H9 (cell line): ENCODE measurements around the gene ZNF654. TPM values are rescaled to one million over a fixed set of nuclear protein-coding genes. Genes with fewer than 3 reads are reported as not detected.

Experiments
- DNase-seq: peaks from one replicate; pipeline ENCODE4 v3.0.0-alpha.2; 2017
- H2AFZ ChIP-seq: one replicate; pipeline ENCODE4 v1.6.1; 2013; ENCODE audit warnings: mild to moderate bottlenecking, low read length, control low read depth, moderate library complexity
- H2AK5ac ChIP-seq: 2 replicates; pipeline ENCODE4 v1.6.1; 2013; ENCODE audit warnings: low read length, control low read depth, mixed read lengths; ENCODE audit not compliant: insufficient read length
- H2BK120ac ChIP-seq: one replicate; pipeline ENCODE4 v1.6.1; 2013; ENCODE audit warnings: low read depth, mild to moderate bottlenecking, low read length, control low read depth, inconsistent platforms; ENCODE audit not compliant: poor library complexity, severe bottlenecking
- H2BK12ac ChIP-seq: 2 replicates; pipeline ENCODE4 v1.6.1; 2013; ENCODE audit warnings: low read length, control low read depth, mixed read lengths, low read depth; ENCODE audit not compliant: insufficient read length
- H2BK15ac ChIP-seq: 2 replicates; pipeline ENCODE4 v1.6.1; 2013; ENCODE audit warnings: low read depth, low read length, control low read depth
- H2BK20ac ChIP-seq: one replicate; pipeline ENCODE4 v1.6.1; 2013; ENCODE audit warnings: low read depth, mild to moderate bottlenecking, low read length, control low read depth, inconsistent platforms; ENCODE audit not compliant: poor library complexity, severe bottlenecking
- H2BK5ac ChIP-seq: 2 replicates; pipeline ENCODE4 v1.6.1; 2013; ENCODE audit warnings: low read length, control low read depth, mixed read lengths; ENCODE audit not compliant: insufficient read length
- H3K14ac ChIP-seq: 2 replicates; pipeline ENCODE4 v1.6.1; 2013; ENCODE audit warnings: low read length, control low read depth; ENCODE audit not compliant: insufficient read depth
- H3K18ac ChIP-seq: 2 replicates; pipeline ENCODE4 v1.6.1; 2013; ENCODE audit warnings: low read depth, mild to moderate bottlenecking, mixed read lengths, low read length, control low read depth; ENCODE audit not compliant: insufficient read length
- H3K23ac ChIP-seq: 2 replicates; pipeline ENCODE4 v1.6.1; 2013; ENCODE audit warnings: low read length, control low read depth, mixed read lengths, low read depth; ENCODE audit not compliant: insufficient read length
- H3K23me2 ChIP-seq: 2 replicates; pipeline ENCODE4 v1.6.1; 2013; ENCODE audit warnings: low read depth, mild to moderate bottlenecking, mixed read lengths, low read length, control low read depth; ENCODE audit not compliant: insufficient read length, poor library complexity, severe bottlenecking
- H3K27ac ChIP-seq: 2 replicates; pipeline ENCODE4 v1.5.1; 2013; ENCODE audit warnings: low read length, control low read depth, mixed read lengths, low read depth; ENCODE audit not compliant: insufficient read length
- H3K27me3 ChIP-seq: 2 replicates; pipeline ENCODE4 v1.6.1; 2013; ENCODE audit warnings: low read length, control low read depth, inconsistent platforms; ENCODE audit not compliant: insufficient read depth
- H3K4ac ChIP-seq: 2 replicates; pipeline ENCODE4 v1.6.1; 2013; ENCODE audit warnings: low read depth, mild to moderate bottlenecking, control low read depth, inconsistent platforms, low read length, moderate library complexity
- H3K4me1 ChIP-seq: 2 replicates; pipeline ENCODE4 v1.6.1; 2013; ENCODE audit warnings: low read length, control low read depth, inconsistent platforms; ENCODE audit not compliant: insufficient read depth
- H3K4me2 ChIP-seq: 2 replicates; pipeline ENCODE4 v1.6.1; 2013; ENCODE audit warnings: low read length, control low read depth, mixed read lengths; ENCODE audit not compliant: insufficient read length, insufficient read depth
- H3K56ac ChIP-seq: 2 replicates; pipeline ENCODE4 v1.6.1; 2013; ENCODE audit warnings: low read depth, mild to moderate bottlenecking, mixed read lengths, low read length, control low read depth; ENCODE audit not compliant: insufficient read length
- H3K79me1 ChIP-seq: 2 replicates; pipeline ENCODE4 v1.6.1; 2013; ENCODE audit warnings: low read depth, mild to moderate bottlenecking, moderate library complexity, low read length, control low read depth, inconsistent platforms; ENCODE audit not compliant: insufficient read depth, poor library complexity, severe bottlenecking
- H3K79me2 ChIP-seq: 2 replicates; pipeline ENCODE4 v1.6.1; 2013; ENCODE audit warnings: low read length, control low read depth, inconsistent platforms; ENCODE audit not compliant: insufficient read depth
- H3K9ac ChIP-seq: 2 replicates; pipeline ENCODE4 v1.6.1; 2013; ENCODE audit warnings: low read length, control low read depth, mixed read lengths; ENCODE audit not compliant: insufficient read length; ENCODE audit errors: extremely low read depth
- H3K9me3 ChIP-seq: one replicate; pipeline ENCODE4 v1.6.1; 2013; ENCODE audit warnings: low read depth, low read length, inconsistent platforms; ENCODE audit not compliant: control insufficient read depth
- H3T11ph ChIP-seq: one replicate; pipeline ENCODE4 v1.6.1; 2013; ENCODE audit warnings: mild to moderate bottlenecking, low read length, control low read depth, inconsistent platforms
- H4K20me1 ChIP-seq: one replicate; pipeline ENCODE4 v1.6.1; 2013; ENCODE audit not compliant: control insufficient read depth, insufficient read length, insufficient read depth
- H4K5ac ChIP-seq: 2 replicates; pipeline ENCODE4 v1.6.1; 2013; ENCODE audit warnings: low read depth, mild to moderate bottlenecking, mixed read lengths, low read length, control low read depth; ENCODE audit not compliant: insufficient read length
- H4K8ac ChIP-seq: replicated peaks from 2 replicates; pipeline ENCODE4 v1.6.1; 2013; ENCODE audit warnings: low read length, control low read depth, mixed read lengths, low read depth; ENCODE audit not compliant: insufficient read length
- H4K91ac ChIP-seq: 2 replicates; pipeline ENCODE4 v1.6.1; 2013; ENCODE audit warnings: low read depth, mild to moderate bottlenecking, moderate library complexity, mixed read lengths, low read length, control low read depth; ENCODE audit not compliant: insufficient read length
- H3K27ac Mint-ChIP-seq, 3 experiments: 2 replicates in 2 of 3; 3 replicates in 1 of 3; pipeline ENCODE4 v1.8.0; 2020 to 2021; ENCODE audit warnings: mixed read lengths in 3 of 3, mild to moderate bottlenecking in 1 of 3, moderate library complexity in 1 of 3
- H3K27me3 Mint-ChIP-seq: 2 replicates; pipeline ENCODE4 v1.8.0; 2021; ENCODE audit warnings: low read depth, mild to moderate bottlenecking, moderate library complexity, mixed read lengths
- H3K36me3 Mint-ChIP-seq, 3 experiments: 2 replicates in 2 of 3; 3 replicates in 1 of 3; pipeline ENCODE4 v1.8.0; 2020 to 2021; ENCODE audit warnings: low read depth in 3 of 3, mixed read lengths in 3 of 3; ENCODE audit not compliant: insufficient read depth in 1 of 3
- H3K4me1 Mint-ChIP-seq, 2 experiments: 2 replicates each; pipeline ENCODE4 v1.8.0; 2020; ENCODE audit warnings: mixed read lengths in 2 of 2
- H3K4me3 Mint-ChIP-seq, 2 experiments: 2 replicates in 1 of 2; 3 replicates in 1 of 2; pipeline ENCODE4 v1.8.0; 2020 to 2021; ENCODE audit warnings: mild to moderate bottlenecking in 2 of 2, mixed read lengths in 2 of 2, moderate library complexity in 1 of 2
- H3K9me3 Mint-ChIP-seq, 2 experiments: 2 replicates in 1 of 2; 3 replicates in 1 of 2; pipeline ENCODE4 v1.8.0; 2020; ENCODE audit warnings: mild to moderate bottlenecking in 2 of 2, mixed read lengths in 2 of 2, moderate library complexity in 1 of 2
- WGBS: extraction: QIAGEN DNeasy Blood & Tissue Kit; methylation state at CpG from one replicate; pipeline ENCODE4 v1.1.7; 2013; ENCODE audit warnings: missing lambda C conversion rate, low lambda C conversion rate, mixed read lengths; ENCODE audit not compliant: insufficient read length; ENCODE audit errors: extremely low coverage; 5-methylcytosine and 5-hydroxymethylcytosine counted together
- total RNA-seq: library from RNA; stranded (reverse); gene quantifications from 2 replicates; pipeline ENCODE4 v1.2.1, GENCODE V29; 2021
- TF ChIP-seq, protein P1 (sequence below): fragments of 200-600 bp; sonication (generic); conservative IDR thresholded peaks from 3 replicates; pipeline ENCODE4 v1.8.0; 2021; ENCODE audit warnings: antibody characterized with exemption, mild to moderate bottlenecking

The ZNF654 gene
- total RNA-seq, 1 experiment from 2014 or later, result 8.7 TPM

DNA sequence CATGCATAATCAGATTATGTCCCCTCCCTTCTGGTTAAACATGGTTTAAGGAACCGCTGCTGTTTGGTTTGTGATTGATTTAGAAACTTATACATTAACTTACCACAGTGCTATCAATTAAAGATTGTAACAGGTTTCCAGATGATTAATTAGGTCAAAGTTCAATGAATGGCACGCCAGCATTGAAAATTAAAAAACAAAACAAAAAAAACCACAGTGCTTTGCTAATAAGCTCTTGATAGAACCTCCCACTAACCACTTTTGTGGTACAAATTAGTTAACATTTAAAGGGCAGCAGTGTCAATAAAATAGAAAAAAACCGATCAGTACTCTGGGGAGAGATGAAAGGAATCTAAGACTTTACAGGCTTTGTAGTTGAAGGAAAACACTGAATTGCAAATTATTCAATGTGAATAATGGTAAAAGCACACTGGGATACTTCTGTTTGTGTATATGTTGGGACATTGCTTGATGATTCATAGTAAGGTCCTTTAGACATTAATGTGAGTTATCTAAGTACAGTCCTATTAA, 83.1 kb downstream of the ZNF654 start:
- Histone ChIP-seq H2BK120ac (no peak overlapping the region), H3K56ac (no peak overlapping the region), H3K4me2 (no peak overlapping the region), H4K91ac (no peak overlapping the region), H3K4me1 (no peaks in the 10 kb centered on the region), H3K14ac (no peak overlapping the region), H2BK15ac (no peak overlapping the region), H2AFZ (no peak overlapping the region), H4K8ac (no peak overlapping the region), H2BK12ac (no peak overlapping the region), H3K27ac (no peak overlapping the region), H3K23me2 (no peaks in the 10 kb centered on the region), H2BK20ac (no peak overlapping the region), H4K20me1 (no peaks in the 10 kb centered on the region), H3K79me1 (no peaks in the 10 kb centered on the region), H3K79me2 (peaks cover under 1% of the 10 kb centered on the region; the same call in 1 of the 2 replicates), H3K9me3 (no peaks in the 10 kb centered on the region), H2AK5ac (no peak overlapping the region), H3K9ac (no peak overlapping the region), H3K18ac (no peak overlapping the region), H3T11ph (no peak overlapping the region), H3K4ac (no peak overlapping the region), H4K5ac (no peak overlapping the region), H3K27me3 (no peaks in the 10 kb centered on the region), H3K23ac (no peak overlapping the region), H2BK5ac (no peak overlapping the region)
- H3K36me3 Mint-ChIP-seq, result peaks cover 8 to 30% (median 26%) of the 10 kb centered on the region in 3 experiments
- H3K4me3 Mint-ChIP-seq, result peak overlapping the region in 1 of 2 experiments; percentile 4; a peak in 2 of 5 replicates
- H3K27me3 Mint-ChIP-seq, result no peaks in the 10 kb centered on the region
- peaks cover 9 to 13% of the 10 kb centered on the region in 2 experiments for H3K4me1 Mint-ChIP-seq
- TF ChIP-seq, protein P1, sequence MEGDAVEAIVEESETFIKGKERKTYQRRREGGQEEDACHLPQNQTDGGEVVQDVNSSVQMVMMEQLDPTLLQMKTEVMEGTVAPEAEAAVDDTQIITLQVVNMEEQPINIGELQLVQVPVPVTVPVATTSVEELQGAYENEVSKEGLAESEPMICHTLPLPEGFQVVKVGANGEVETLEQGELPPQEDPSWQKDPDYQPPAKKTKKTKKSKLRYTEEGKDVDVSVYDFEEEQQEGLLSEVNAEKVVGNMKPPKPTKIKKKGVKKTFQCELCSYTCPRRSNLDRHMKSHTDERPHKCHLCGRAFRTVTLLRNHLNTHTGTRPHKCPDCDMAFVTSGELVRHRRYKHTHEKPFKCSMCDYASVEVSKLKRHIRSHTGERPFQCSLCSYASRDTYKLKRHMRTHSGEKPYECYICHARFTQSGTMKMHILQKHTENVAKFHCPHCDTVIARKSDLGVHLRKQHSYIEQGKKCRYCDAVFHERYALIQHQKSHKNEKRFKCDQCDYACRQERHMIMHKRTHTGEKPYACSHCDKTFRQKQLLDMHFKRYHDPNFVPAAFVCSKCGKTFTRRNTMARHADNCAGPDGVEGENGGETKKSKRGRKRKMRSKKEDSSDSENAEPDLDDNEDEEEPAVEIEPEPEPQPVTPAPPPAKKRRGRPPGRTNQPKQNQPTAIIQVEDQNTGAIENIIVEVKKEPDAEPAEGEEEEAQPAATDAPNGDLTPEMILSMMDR, result no peak
- peak overlapping the region in 1 of 3 experiments; percentile 74; a peak in 2 of 7 replicates for H3K27ac Mint-ChIP-seq
- no peak for DNase-seq
- WGBS, result no CpG with 5 or more reads among the region's 3 CpGs
- no peaks in the 10 kb centered on the region; a peak in 1 of 5 replicates for H3K9me3 Mint-ChIP-seq
